ENCODE measurements around the gene VWCE.
"Not testable (repeated sequence)": the region's sequence is repeated elsewhere in the genome, so short reads cannot be mapped to it uniquely, and the experiment has no call there.

Gene VWCE

GRCh38 chr11:61259363-61259762, 35.8 kb downstream of the VWCE start:
- TF ChIP-seq CTCF (conservative IDR thresholded peaks at IDR 0.05): no peak
- no peak overlapping the region for H3K27ac ChIP-seq

GRCh38 chr11:61258546-61258945, 36.6 kb downstream of the VWCE start:
- H3K27ac ChIP-seq: no peak overlapping the region
- TF ChIP-seq CTCF (conservative IDR thresholded peaks at IDR 0.05): no peak

- no peak overlapping the region for H3K27ac ChIP-seq
- TF ChIP-seq CTCF (conservative IDR thresholded peaks at IDR 0.05): no peak
Observed at GRCh38 chr11:61256710-61257482, 38.2 kb downstream of the VWCE start.

GRCh38 chr11:61254403-61255025, 40.6 kb downstream of the VWCE start:
- peak; percentile 81 for TF ChIP-seq CTCF (conservative IDR thresholded peaks at IDR 0.05)
- H3K27ac ChIP-seq: no peak overlapping the region

GRCh38 chr11:61252332-61252731, 42.8 kb downstream of the VWCE start:
- H3K27ac ChIP-seq: not testable (repeated sequence)

- not testable (repeated sequence) for H3K27ac ChIP-seq
Observed at GRCh38 chr11:61250796-61251765, 44.0 kb downstream of the VWCE start.

GRCh38 chr11:61249201-61249600, 45.9 kb downstream of the VWCE start:
- H3K27ac ChIP-seq: not testable (repeated sequence)

- not testable (repeated sequence) for H3K27ac ChIP-seq
Observed at GRCh38 chr11:61248071-61248470, 47.0 kb downstream of the VWCE start.

- H3K27ac ChIP-seq: not testable (repeated sequence)
Observed at GRCh38 chr11:61245284-61245964, 49.7 kb downstream of the VWCE start.

- not testable (repeated sequence) for H3K27ac ChIP-seq
Observed at GRCh38 chr11:61241526-61241925, 53.6 kb downstream of the VWCE start.

- H3K27ac ChIP-seq: not testable (repeated sequence)
Observed at GRCh38 chr11:61240875-61241274, 54.2 kb downstream of the VWCE start, which contains the start of gene PGA5. Gene PGA5, plus strand, starts transcription at chr11:61241175. Its CDS starts 52 bp downstream, at chr11:61241227.

GRCh38 chr11:61240288-61240687, 54.8 kb downstream of the VWCE start:
- not testable (repeated sequence) for H3K27ac ChIP-seq

GRCh38 chr11:61237130-61237529, 58.0 kb downstream of the VWCE start:
- H3K27ac ChIP-seq: not testable (repeated sequence)

GRCh38 chr11:61232548-61233145, 62.5 kb downstream of the VWCE start:
- H3K27ac ChIP-seq: not testable (repeated sequence)

GRCh38 chr11:61231585-61231984, 63.5 kb downstream of the VWCE start:
- not testable (repeated sequence) for H3K27ac ChIP-seq

Measured in VCaP (cell line).